GM12878 (cell line): ENCODE results near the gene VWA8. TPM values are rescaled to one million over a fixed set of nuclear protein-coding genes. Genes with fewer than 3 reads are reported as not detected.
A peak's percentile ranks its signal among the peaks of the same experiment; 100 is the strongest.

Experiments
- ATAC-seq: fragments of 200-7000 bp; cut with Tn5 transposase; 3 replicates; pipeline ENCODE4 v1.9.1; 2020; ENCODE audit warnings: mild to moderate bottlenecking, moderate library complexity
- BruUV-seq: library from RNA; stranded (reverse); fragments of 400-500 nt; replicated peaks from 2 replicates; lab custom pipeline; 2021; lab: Mats Ljungman, UMichigan
- CTCF ChIA-PET: fragments of 300-600 bp; sonication (Branson Sonifier 250); formaldehyde crosslinking; extraction: SDS; loops from one replicate; lab custom pipeline; 2021; ENCODE audit warnings: inconsistent platforms; lab: Yijun Ruan, JAX
- POLR2A ChIA-PET: fragments of 350-600 bp; formaldehyde crosslinking; extraction: SDS; loops from one replicate; lab custom pipeline; 2021; ENCODE audit warnings: inconsistent platforms; lab: Charles Lee
- RAD21 ChIA-PET: fragments of 300-600 bp; sonication (Branson Sonifier 250); formaldehyde crosslinking; loops from one replicate; lab custom pipeline; 2023; ENCODE audit warnings: antibody characterized with exemption; ENCODE audit not compliant: unreplicated experiment; lab: Charles Lee
- SMC1A ChIA-PET: fragments of 300-600 bp; sonication (Branson Sonifier 250); formaldehyde crosslinking; loops from one replicate; lab custom pipeline; 2023; ENCODE audit not compliant: unreplicated experiment, uncharacterized antibody; lab: Charles Lee
- DNase-seq: peaks from one replicate; pipeline ENCODE4 v3.0.0-alpha.2; 2011; ENCODE audit warnings: low read depth, low spot score
- FAIRE-seq: peaks from 3 replicates; lab custom pipeline; 2011; peaks lifted over from hg19 to GRCh38; lab: Jason Lieb, UNC
- H2AFZ ChIP-seq: 2 replicates; pipeline ENCODE4 v1.6.0; 2011; ENCODE audit warnings: low read depth, low read length, control low read depth; ENCODE audit not compliant: control insufficient read depth
- H3K27ac ChIP-seq: 2 replicates; pipeline ENCODE4 v1.5.1; 2011; ENCODE audit warnings: control low read depth; ENCODE audit not compliant: control insufficient read depth, insufficient read depth
- H3K27me3 ChIP-seq, 2 experiments: replicated peaks in 1 of 2; 2 replicates each; pipeline versions ENCODE4 v1.6.0 to v1.6.1; 2011; ENCODE audit warnings: low read length in 1 of 2; ENCODE audit not compliant: control insufficient read depth in 2 of 2, insufficient read depth in 2 of 2
- H3K36me3 ChIP-seq, 2 experiments: 2 replicates each; pipeline ENCODE4 v1.5.1; 2011; ENCODE audit warnings: low read length in 1 of 2; ENCODE audit not compliant: control insufficient read depth in 2 of 2, insufficient read depth in 2 of 2
- H3K4me1 ChIP-seq: 2 replicates; pipeline ENCODE4 v1.6.1; 2011; ENCODE audit warnings: mild to moderate bottlenecking, low read length, moderate library complexity, mixed read lengths; ENCODE audit not compliant: control insufficient read depth, insufficient read depth
- H3K4me2 ChIP-seq: 2 replicates; pipeline ENCODE4 v1.6.0; 2011; ENCODE audit warnings: control low read depth; ENCODE audit not compliant: control insufficient read depth, insufficient read depth
- H3K4me3 ChIP-seq: fragments of 200-600 bp; sonication (generic); 2 replicates; pipeline ENCODE4 v1.5.1; 2016
- H3K79me2 ChIP-seq: 2 replicates; pipeline ENCODE4 v1.6.0; 2011; ENCODE audit warnings: low read length; ENCODE audit not compliant: control insufficient read depth, insufficient read depth
- H3K9ac ChIP-seq: 2 replicates; pipeline ENCODE4 v1.8.0; 2011; ENCODE audit warnings: low read length, control low read depth, mixed read lengths; ENCODE audit not compliant: control insufficient read depth, insufficient read depth
- H3K9me3 ChIP-seq: replicated peaks from 3 replicates; pipeline ENCODE4 v1.5.1; 2011; ENCODE audit warnings: mild to moderate bottlenecking, low read length; ENCODE audit not compliant: control insufficient read depth, insufficient read depth
- H4K20me1 ChIP-seq: 2 replicates; pipeline ENCODE4 v1.6.0; 2011; ENCODE audit not compliant: control insufficient read depth, insufficient read depth
- ESRRA ChIP-seq: IDR thresholded peaks from 2 replicates; pipeline ENCODE4 v1.6.1; 2012; ENCODE audit warnings: mild to moderate bottlenecking, low read length, improper control_type of control experiment
- MEF2B ChIP-seq: fragments of 450-650 bp; IDR thresholded peaks from 2 replicates; pipeline ENCODE4 v1.6.1; 2018; ENCODE audit warnings: mild to moderate bottlenecking, moderate library complexity; ENCODE audit not compliant: partially characterized antibody, poor library complexity, severe bottlenecking
- NFIC ChIP-seq: IDR thresholded peaks from 2 replicates; pipeline ENCODE4 v1.6.1; 2012; ENCODE audit warnings: low read depth, mild to moderate bottlenecking, inconsistent platforms, low read length, moderate library complexity
- NR2F1 ChIP-seq: fragments of 450-650 bp; conservative IDR thresholded peaks from 2 replicates; pipeline ENCODE4 v1.6.1; 2017; ENCODE audit warnings: mild to moderate bottlenecking
- POLR2AphosphoS2 ChIP-seq: IDR thresholded peaks from 2 replicates; pipeline ENCODE4 v1.6.1; 2011; ENCODE audit warnings: low read depth, mild to moderate bottlenecking, low read length, improper control_type of control experiment, moderate library complexity
- USF2 ChIP-seq: IDR thresholded peaks from 2 replicates; pipeline ENCODE4 v1.6.1; 2011; ENCODE audit warnings: low read depth, low read length, improper control_type of control experiment, borderline replicate concordance
- WGBS: methylation state at CpG from one replicate; pipeline ENCODE4 v1.1.6; 2016; ENCODE audit warnings: low lambda C conversion rate; ENCODE audit not compliant: insufficient replicate concordance, insufficient coverage; ENCODE audit errors: missing lambda C conversion rate; 5-methylcytosine and 5-hydroxymethylcytosine counted together
- in situ Hi-C: fragments of 300-500 bp; cut with MboI; formaldehyde crosslinking; loops from 9 replicates; pipeline ENCODE4 v1.14.3; 2018; ENCODE audit warnings: mixed read lengths
- intact Hi-C: fragments of 100-400 bp; cut with micrococcal nuclease; formaldehyde crosslinking; loops from one replicate; pipeline ENCODE4 v1.14.2; 2022; ENCODE audit not compliant: unreplicated experiment
- polyA plus RNA-seq, 11 experiments: library from polyadenylated mRNA; depleted of rRNA in 4 of 11; unstranded in 6 of 11; stranded (reverse) in 5 of 11; fragments of >200 nt; fragmentation: Nextera tagmentation in 4 of 11; fragmentation: Illumina TruSeq in 1 of 11; extraction: Ambion mirVana in 4 of 11; extraction: Trizol in 1 of 11; gene quantifications; 1 replicate in 1 of 11; 2 replicates in 10 of 11; pipeline versions ENCODE4 v1.2.1 to v1.2.3, GENCODE V29; 2011 to 2016; ENCODE audit warnings: inconsistent platforms in 2 of 11, missing spikeins in 2 of 11, low read depth in 1 of 11
- total RNA-seq, 4 experiments: library from RNA; depleted of rRNA in 3 of 4; stranded (reverse); fragments of >200 nt in 3 of 4; fragmentation: Illumina TruSeq in 1 of 4; extraction: Trizol in 1 of 4; gene quantifications; 2 replicates each; pipeline versions ENCODE4 v1.2.1 to v1.2.3, GENCODE V29; 2013 to 2021

The VWA8 gene
- total and polyA plus RNA-seq, 10 of the 15 experiments (the other 5 are each of a cell fraction or from before 2014, with no cell fraction given), result 3.0 to 21.8 (median 13.5) TPM

GRCh38 chr13:41960211-41960636 lies 685 bp downstream of the VWA8 start:
- intact Hi-C loops, result loop anchor here (1.0 to 2.0 kb wide), 2 partner anchors 44 to 81 kb away; no protein-coding TSS in a partner anchor
- POLR2A ChIA-PET, result interaction anchor here (0.6 to 2.0 kb wide), 3 partner anchors 8 to 59 kb away, joined by 4 to 8 read pairs (median 7); no protein-coding TSS in a partner anchor

GRCh38 chr13:41956272-41956671 lies 4.6 kb downstream of the VWA8 start:
- H3K4me3 ChIP-seq, result no peak overlapping the region
- RAD21 ChIA-PET, result interaction anchor here (0.9 to 2.6 kb wide), 4 partner anchors 11 to 154 kb away, joined by 3 to 12 read pairs (median 3); no protein-coding TSS in a partner anchor
- CTCF ChIA-PET, result interaction anchor here (0.7 to 3.6 kb wide), 9 partner anchors 10 to 288 kb away, joined by 3 to 11 read pairs (median 5); no protein-coding TSS in a partner anchor
- DNase-seq, result no peak
- H3K27me3 ChIP-seq, result no peaks in the 10 kb centered on the region
- H2AFZ ChIP-seq, result no peak overlapping the region
- peaks cover 65% of the 10 kb centered on the region for H3K79me2 ChIP-seq
- no peak for FAIRE-seq
- no TSS peak for BruUV-seq
- no peak overlapping the region for H3K27ac ChIP-seq
- in situ Hi-C loops, result no loop called here
- no peaks in the 10 kb centered on the region for H4K20me1 ChIP-seq
- no peaks in the 10 kb centered on the region; the same call in 1 of the 3 replicates for H3K9me3 ChIP-seq
- H3K4me2 ChIP-seq, result no peak overlapping the region
- H3K9ac ChIP-seq, result no peak overlapping the region
- peaks cover 4% of the 10 kb centered on the region; the same call in 1 of the 2 replicates for H3K4me1 ChIP-seq
- ATAC-seq, result no peak
- 0 out of 2 replicates have a peak, but pooled peaks have one; percentile 27 for TF ChIP-seq NR2F1
- no peak for TF ChIP-seq USF2
- peak; percentile 34 for TF ChIP-seq MEF2B
- TF ChIP-seq NFIC, result no peak
- POLR2A ChIA-PET, result interaction anchor here (1.9 kb wide), 1 partner anchor 40 kb away, joined by 8 read pairs; no protein-coding TSS in a partner anchor
- SMC1A ChIA-PET, result interaction anchor here (0.9 to 3.3 kb wide), 12 partner anchors 10 to 154 kb away, joined by 3 to 20 read pairs (median 4); no protein-coding TSS in a partner anchor
- no peaks in the 10 kb centered on the region; a peak in 1 of 4 replicates for H3K36me3 ChIP-seq
- intact Hi-C loops, result loop anchor here (5.0 kb wide), 1 partner anchor 156 kb away; no protein-coding TSS in a partner anchor

More at GRCh38 chr13:41960211-41960636, 685 bp downstream of the VWA8 start:
- BruUV-seq, result no TSS peak
- ATAC-seq (peak; percentile 14), FAIRE-seq (no peak), DNase-seq (no peak)
- TF ChIP-seq POLR2AphosphoS2 (no peak), ESRRA (peak; percentile 26; the same call in 1 of the 2 replicates)
- H3K9me3 ChIP-seq, result no peaks in the 10 kb centered on the region; the same call in 2 of the 3 replicates
- SMC1A ChIA-PET, result interaction anchor here (0.9 to 4.1 kb wide), 8 partner anchors 14 to 86 kb away, joined by 3 to 27 read pairs (median 4); no protein-coding TSS in a partner anchor
- peak overlapping the region; percentile 100 for H2AFZ ChIP-seq
- RAD21 ChIA-PET, result interaction anchor here (0.9 to 1.9 kb wide), 9 partner anchors 8 to 291 kb away, joined by 3 to 7 read pairs (median 3); no protein-coding TSS in a partner anchor
- no peaks in the 10 kb centered on the region for H3K27me3 ChIP-seq
- H3K4me1 ChIP-seq, result no peaks in the 10 kb centered on the region; the same call in 1 of the 2 replicates
- no peaks in the 10 kb centered on the region for H3K36me3 ChIP-seq
- no peaks in the 10 kb centered on the region for H4K20me1 ChIP-seq
- H3K79me2 ChIP-seq, result peaks cover 47% of the 10 kb centered on the region
- H3K27ac ChIP-seq, result peak overlapping the region; percentile 87
- WGBS, result 12% methylated on average over 9 of the region's 9 CpGs
- H3K4me3 ChIP-seq, result peak overlapping the region; percentile 82
- in situ Hi-C loops, result no loop called here
- peak overlapping the region; percentile 81 for H3K4me2 ChIP-seq
- peak overlapping the region; percentile 94 for H3K9ac ChIP-seq
- CTCF ChIA-PET, result interaction anchor here (0.5 to 2.6 kb wide), 9 partner anchors 16 to 292 kb away, joined by 3 to 11 read pairs (median 4); no protein-coding TSS in a partner anchor
